Activated naive CD4-positive, alpha-beta T cell treated with anti-CD3 and anti-CD28 coated beads for 36 hours (primary cell): ENCODE results near the gene MAN1A2. TPM values are rescaled to one million over a fixed set of nuclear protein-coding genes. Genes with fewer than 3 reads are reported as not detected.
"Not testable (repeated sequence)": the region's sequence is repeated elsewhere in the genome, so short reads cannot be mapped to it uniquely, and the experiment has no call there.

Experiments used
- CTCF ChIA-PET: fragments of 350-600 bp; sonication (Branson Sonifier 250); formaldehyde crosslinking; loops from one replicate; lab custom pipeline; 2021; ENCODE audit warnings: antibody characterized with exemption; lab: Charles Lee
- DNase-seq: peaks from one replicate; pipeline ENCODE4 v3.0.0-alpha.2; 2020
- H3K27ac Mint-ChIP-seq: one replicate; pipeline ENCODE4 v1.8.0; 2021; ENCODE audit warnings: mild to moderate bottlenecking, mixed read lengths
- H3K27me3 Mint-ChIP-seq: one replicate; pipeline ENCODE4 v1.8.0; 2021; ENCODE audit warnings: low read depth, mixed read lengths
- H3K36me3 Mint-ChIP-seq: one replicate; pipeline ENCODE4 v1.8.0; 2021; ENCODE audit warnings: low read depth, mixed read lengths
- H3K4me1 Mint-ChIP-seq: one replicate; pipeline ENCODE4 v1.8.0; 2021; ENCODE audit warnings: low read depth, mixed read lengths
- H3K4me3 Mint-ChIP-seq: one replicate; pipeline ENCODE4 v1.8.0; 2021; ENCODE audit warnings: mild to moderate bottlenecking, moderate library complexity, mixed read lengths
- H3K9me3 Mint-ChIP-seq: one replicate; pipeline ENCODE4 v1.8.0; 2021; ENCODE audit warnings: mixed read lengths
- intact Hi-C: fragments of 100-400 bp; cut with micrococcal nuclease; formaldehyde crosslinking; loops from one replicate; pipeline ENCODE4 v1.15.1; 2023
- total RNA-seq, 2 experiments: library from RNA; stranded (reverse); gene quantifications; one replicate each; pipeline ENCODE4 v1.2.3, GENCODE V29; 2021

Gene MAN1A2
- total RNA-seq, 2 experiments from 2014 or later, result 14.6 to 17.4 TPM

DNA sequence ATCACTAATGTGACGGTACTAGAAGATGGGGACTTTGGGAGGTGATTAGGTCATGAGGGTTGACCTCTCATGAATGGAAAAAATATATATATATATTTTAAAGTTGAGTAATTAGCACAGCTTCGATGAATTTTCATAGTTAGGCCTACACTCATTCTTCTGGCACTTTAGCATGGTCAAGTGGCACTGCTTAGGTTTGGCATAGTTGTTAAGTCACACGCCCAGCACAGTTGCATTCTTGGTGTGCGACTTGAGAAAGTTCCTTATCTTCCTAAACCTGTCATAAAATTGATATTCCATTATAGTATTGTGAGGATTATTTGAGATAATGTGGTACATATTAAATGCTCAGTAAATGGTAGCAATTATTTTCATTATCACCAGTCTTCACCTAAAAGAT lies 47.7 kb downstream of the MAN1A2 start:
- intact Hi-C loops, result no loop called here
- Mint-ChIP-seq H3K4me3 (no peak overlapping the region), H3K36me3 (peaks cover 16% of the 10 kb centered on the region), H3K27ac (no peak overlapping the region), H3K4me1 (peaks cover 7% of the 10 kb centered on the region), H3K27me3 (no peaks in the 10 kb centered on the region), H3K9me3 (no peaks in the 10 kb centered on the region)
- CTCF ChIA-PET, result no interaction called here
- DNase-seq, result no peak

- peaks cover 19% of the 10 kb centered on the region for H3K36me3 Mint-ChIP-seq
- intact Hi-C loops, result no loop called here
Measured at GRCh38 chr1:117416004-117416403, 48.8 kb downstream of the MAN1A2 start.

GRCh38 chr1:117416546-117417125 lies 49.4 kb downstream of the MAN1A2 start:
- intact Hi-C loops, result no loop called here
- no peak overlapping the region for H3K4me3 Mint-ChIP-seq
- no peak overlapping the region for H3K27ac Mint-ChIP-seq
- peaks cover 10% of the 10 kb centered on the region for H3K4me1 Mint-ChIP-seq
- H3K27me3 Mint-ChIP-seq, result no peaks in the 10 kb centered on the region
- CTCF ChIA-PET, result interaction anchor here (0.7 kb wide), 1 partner anchor 117 kb away, joined by 3 read pairs; no protein-coding TSS in a partner anchor
- H3K36me3 Mint-ChIP-seq, result peaks cover 18% of the 10 kb centered on the region
- H3K9me3 Mint-ChIP-seq, result no peaks in the 10 kb centered on the region
- DNase-seq, result no peak

More at GRCh38 chr1:117416004-117416403, 48.8 kb downstream of the MAN1A2 start:
- Mint-ChIP-seq H3K9me3 (no peaks in the 10 kb centered on the region), H3K27ac (no peak overlapping the region), H3K4me1 (peaks cover 9% of the 10 kb centered on the region), H3K4me3 (no peak overlapping the region), H3K27me3 (no peaks in the 10 kb centered on the region)
- no peak for DNase-seq
- CTCF ChIA-PET, result interaction anchor here (0.6 to 0.7 kb wide), 2 partner anchors 12 to 118 kb away, joined by 3 to 5 read pairs; no protein-coding TSS in a partner anchor

- CTCF ChIA-PET, result no interaction called here
- peaks cover 11% of the 10 kb centered on the region for H3K9me3 Mint-ChIP-seq
- H3K36me3 Mint-ChIP-seq, result peaks cover 24% of the 10 kb centered on the region
- H3K4me1 Mint-ChIP-seq, result peaks cover 3% of the 10 kb centered on the region
- DNase-seq, result no peak
- H3K27ac Mint-ChIP-seq, result no peak overlapping the region
- H3K27me3 Mint-ChIP-seq, result no peaks in the 10 kb centered on the region
- no peak overlapping the region for H3K4me3 Mint-ChIP-seq
- intact Hi-C loops, result no loop called here
Measured at GRCh38 chr1:117425050-117425734, 57.9 kb downstream of the MAN1A2 start.

GRCh38 chr1:117427297-117427696 lies 60.0 kb downstream of the MAN1A2 start:
- H3K36me3 Mint-ChIP-seq, result peaks cover 19% of the 10 kb centered on the region
- intact Hi-C loops, result no loop called here
- H3K4me3 Mint-ChIP-seq, result no peak overlapping the region
- H3K4me1 Mint-ChIP-seq, result no peaks in the 10 kb centered on the region
- no peaks in the 10 kb centered on the region for H3K27me3 Mint-ChIP-seq
- peaks cover 11% of the 10 kb centered on the region for H3K9me3 Mint-ChIP-seq
- H3K27ac Mint-ChIP-seq, result no peak overlapping the region
- CTCF ChIA-PET, result interaction anchor here (0.6 to 0.7 kb wide), 3 partner anchors 12 to 1408 kb away, joined by 4 to 5 read pairs (median 5); no protein-coding TSS in a partner anchor
- no peak for DNase-seq

DNA sequence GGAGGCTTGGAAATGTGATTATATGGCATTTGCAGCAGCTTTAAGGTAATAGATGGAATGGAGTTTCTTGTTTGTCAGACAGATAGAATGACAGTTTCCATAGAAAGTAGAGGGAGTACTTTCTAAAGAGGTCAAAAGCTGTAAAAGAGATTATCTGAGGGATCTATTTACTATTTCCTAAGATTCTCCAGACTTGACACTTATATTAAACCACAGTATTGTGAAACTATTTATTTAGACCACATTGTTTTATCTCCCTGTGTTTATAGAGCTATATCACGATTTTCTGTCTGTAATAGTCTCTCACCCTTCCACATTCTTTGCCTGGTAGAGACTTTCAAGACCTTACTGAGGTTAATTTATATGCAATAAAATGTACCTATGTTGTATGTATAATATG lies 66.7 kb downstream of the MAN1A2 start:
- no peaks in the 10 kb centered on the region for H3K36me3 Mint-ChIP-seq
- intact Hi-C loops, result no loop called here
- H3K9me3 Mint-ChIP-seq, result no peaks in the 10 kb centered on the region
- H3K27me3 Mint-ChIP-seq, result no peaks in the 10 kb centered on the region
- H3K4me1 Mint-ChIP-seq, result no peaks in the 10 kb centered on the region
- DNase-seq, result no peak
- H3K27ac Mint-ChIP-seq, result no peak overlapping the region
- H3K4me3 Mint-ChIP-seq, result no peak overlapping the region
- CTCF ChIA-PET, result no interaction called here

DNA sequence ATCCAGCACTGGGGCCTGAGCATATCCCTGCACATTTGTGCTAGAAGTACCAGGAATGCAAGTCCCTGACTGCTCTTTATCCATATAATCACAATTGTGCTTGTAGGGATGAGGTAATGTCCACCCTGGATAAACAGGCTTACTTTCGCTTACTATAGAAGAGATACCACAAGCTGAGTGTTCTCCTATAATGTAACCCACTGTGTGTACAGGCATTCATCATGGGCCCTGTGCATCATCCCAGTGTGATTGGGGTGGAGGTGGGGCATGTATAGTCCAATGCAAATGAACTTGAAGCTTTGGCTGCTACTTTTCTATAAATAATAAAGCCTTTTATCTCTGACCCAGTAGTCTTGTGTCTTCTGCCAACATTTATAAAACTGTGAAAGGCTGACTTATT lies 69.3 kb downstream of the MAN1A2 start:
- Mint-ChIP-seq H3K4me1 (no peaks in the 10 kb centered on the region), H3K4me3 (no peak overlapping the region), H3K36me3 (no peaks in the 10 kb centered on the region), H3K27ac (no peak overlapping the region), H3K9me3 (no peaks in the 10 kb centered on the region), H3K27me3 (no peaks in the 10 kb centered on the region)
- DNase-seq, result no peak
- intact Hi-C loops, result no loop called here
- CTCF ChIA-PET, result no interaction called here

- Mint-ChIP-seq H3K27ac (no peak overlapping the region), H3K36me3 (peaks cover 51% of the 10 kb centered on the region), H3K4me1 (no peaks in the 10 kb centered on the region), H3K4me3 (no peak overlapping the region), H3K9me3 (peaks cover 10% of the 10 kb centered on the region), H3K27me3 (no peaks in the 10 kb centered on the region)
- DNase-seq, result no peak
- CTCF ChIA-PET, result interaction anchor here (0.6 kb wide), 1 partner anchor 304 kb away, joined by 5 read pairs; no protein-coding TSS in a partner anchor
- intact Hi-C loops, result no loop called here
Measured at GRCh38 chr1:117447661-117448060, 80.4 kb downstream of the MAN1A2 start.

DNA sequence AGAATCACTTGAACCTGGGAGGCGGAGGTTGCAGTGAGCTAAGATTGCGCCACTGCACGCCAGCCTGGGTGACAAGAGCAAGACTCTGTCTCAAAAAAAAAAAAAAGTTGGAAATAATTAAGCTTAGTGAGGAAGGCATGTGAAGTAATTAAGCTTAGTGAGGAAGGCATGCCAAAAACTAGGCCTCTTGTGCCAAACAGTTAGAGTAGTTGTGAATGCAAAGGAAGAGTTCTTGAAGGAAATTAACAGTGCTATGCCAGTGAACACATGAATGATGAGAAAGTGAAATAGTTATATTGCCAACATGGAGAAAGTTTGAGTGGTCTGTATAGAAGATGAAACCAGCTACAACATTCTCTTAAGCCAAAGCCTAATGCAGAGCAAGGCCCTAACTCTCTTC lies 85.0 kb downstream of the MAN1A2 start:
- H3K4me3 Mint-ChIP-seq, result no peak overlapping the region
- CTCF ChIA-PET, result interaction anchor here (0.6 kb wide), 1 partner anchor 13 kb away, joined by 3 read pairs; no protein-coding TSS in a partner anchor
- intact Hi-C loops, result no loop called here
- peaks cover 10% of the 10 kb centered on the region for H3K9me3 Mint-ChIP-seq
- no peaks in the 10 kb centered on the region for H3K4me1 Mint-ChIP-seq
- DNase-seq, result no peak
- no peaks in the 10 kb centered on the region for H3K27me3 Mint-ChIP-seq
- peaks cover 52% of the 10 kb centered on the region for H3K36me3 Mint-ChIP-seq
- H3K27ac Mint-ChIP-seq, result no peak overlapping the region

DNA sequence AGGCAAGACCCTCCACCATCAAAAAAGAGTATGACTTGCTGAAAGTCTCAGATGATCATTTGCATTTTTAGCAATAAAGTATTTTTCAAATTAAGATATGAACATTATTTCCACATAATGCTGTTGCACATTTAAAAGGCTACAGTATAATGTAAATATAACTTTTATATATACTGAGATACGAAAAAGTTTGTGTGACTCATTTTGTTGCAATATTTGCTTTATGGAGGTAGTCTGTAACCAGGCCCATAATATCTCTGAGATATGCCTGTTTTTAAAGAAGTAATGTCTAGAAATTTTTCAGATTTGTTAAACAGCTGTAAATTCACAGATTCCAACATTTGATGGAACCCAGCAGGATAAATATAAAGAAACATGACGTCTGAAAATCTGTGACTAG lies 86.7 kb downstream of the MAN1A2 start:
- no peak overlapping the region for H3K27ac Mint-ChIP-seq
- CTCF ChIA-PET, result no interaction called here
- no peak overlapping the region for H3K4me3 Mint-ChIP-seq
- no peaks in the 10 kb centered on the region for H3K27me3 Mint-ChIP-seq
- intact Hi-C loops, result no loop called here
- DNase-seq, result no peak
- no peaks in the 10 kb centered on the region for H3K4me1 Mint-ChIP-seq
- peaks cover 10% of the 10 kb centered on the region for H3K9me3 Mint-ChIP-seq
- H3K36me3 Mint-ChIP-seq, result peaks cover 41% of the 10 kb centered on the region

DNA sequence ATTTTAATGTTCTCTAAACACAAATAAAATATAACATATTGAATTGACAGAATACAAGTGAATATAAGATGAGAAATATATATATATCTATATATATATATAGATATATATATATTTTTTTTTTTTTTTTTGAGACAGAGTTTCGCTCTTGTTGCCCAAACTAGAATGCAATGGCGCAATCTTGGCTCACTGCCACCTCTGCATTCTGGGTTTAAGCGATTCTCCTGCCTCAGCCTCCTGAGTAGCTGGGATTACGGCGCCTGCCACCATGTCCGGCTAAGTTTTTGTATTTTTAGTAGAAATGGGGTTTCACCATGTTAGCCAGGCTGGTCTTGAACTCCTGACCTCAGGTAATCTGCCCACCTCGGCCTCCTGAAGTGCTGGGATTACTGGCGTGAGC lies 91.2 kb downstream of the MAN1A2 start:
- CTCF ChIA-PET, H3K4me1 Mint-ChIP-seq, H3K27me3 Mint-ChIP-seq, H3K4me3 Mint-ChIP-seq, H3K27ac Mint-ChIP-seq, DNase-seq, H3K9me3 Mint-ChIP-seq, intact Hi-C loops: not testable (repeated sequence)
- peaks cover 11% of the 10 kb centered on the region for H3K36me3 Mint-ChIP-seq

DNA sequence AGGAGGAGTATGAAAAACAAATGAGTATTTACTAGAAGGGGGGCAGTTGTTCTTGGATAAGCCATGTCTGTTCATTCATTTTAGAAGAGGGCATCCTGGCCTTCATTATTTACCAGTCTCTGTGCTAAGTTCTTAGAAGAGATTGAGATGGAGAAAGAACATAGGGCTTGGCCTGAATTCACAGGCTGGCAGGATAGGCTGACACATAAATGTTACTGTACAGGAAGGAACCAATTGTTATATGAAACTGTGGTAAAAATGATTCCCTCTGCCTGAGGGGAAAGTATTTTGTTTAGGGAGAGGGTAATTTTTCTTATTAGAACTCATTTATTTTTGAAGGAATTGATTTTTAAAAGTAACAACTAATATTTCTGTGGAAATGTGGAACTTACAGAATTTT lies 99.5 kb downstream of the MAN1A2 start:
- Mint-ChIP-seq H3K27me3 (no peaks in the 10 kb centered on the region), H3K27ac (no peak overlapping the region), H3K36me3 (peaks cover 29% of the 10 kb centered on the region), H3K9me3 (no peaks in the 10 kb centered on the region), H3K4me3 (no peak overlapping the region), H3K4me1 (no peaks in the 10 kb centered on the region)
- CTCF ChIA-PET, result no interaction called here
- no peak for DNase-seq
- intact Hi-C loops, result no loop called here

DNA sequence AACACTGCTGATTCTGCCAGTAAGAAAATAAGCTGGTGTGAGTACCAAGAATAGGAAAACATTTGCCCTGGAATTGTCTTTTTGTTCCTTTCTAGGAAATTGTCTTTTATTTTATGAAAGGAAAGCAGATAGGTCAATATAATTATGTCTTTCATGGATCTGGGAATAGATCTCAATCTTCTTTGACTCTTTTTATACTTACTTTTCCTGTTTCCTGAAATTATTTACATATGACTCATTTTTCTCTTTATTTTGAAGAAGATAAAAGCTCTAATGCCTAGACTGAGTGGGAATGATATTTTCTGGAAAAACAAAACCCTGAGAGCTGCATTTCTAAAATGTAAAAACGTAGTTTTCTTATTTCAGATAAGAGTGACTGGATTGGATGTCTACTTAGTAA lies 100.1 kb downstream of the MAN1A2 start:
- Mint-ChIP-seq H3K4me3 (no peak overlapping the region), H3K27ac (no peak overlapping the region), H3K4me1 (no peaks in the 10 kb centered on the region), H3K9me3 (no peaks in the 10 kb centered on the region), H3K36me3 (peaks cover 28% of the 10 kb centered on the region), H3K27me3 (no peaks in the 10 kb centered on the region)
- CTCF ChIA-PET, result interaction anchor here (0.6 kb wide), 1 partner anchor 10 kb away, joined by 3 read pairs; no protein-coding TSS in a partner anchor
- no peak for DNase-seq
- intact Hi-C loops, result no loop called here
